Erythroblast (primary cell): ENCODE data around the gene MYO9B.

Experiments
- DNase-seq, 2 experiments: peaks; one replicate each; lab custom pipeline; 2025; lab: John Stamatoyannopoulos, UW
- GATA1 ChIP-seq: IDR thresholded peaks from 2 replicates; pipeline ENCODE4 v1.6.1; 2011; ENCODE audit warnings: low read depth, mild to moderate bottlenecking, control low read depth, low read length, moderate library complexity
- POLR2A ChIP-seq: IDR thresholded peaks from 2 replicates; pipeline ENCODE4 v1.6.1; 2011; ENCODE audit warnings: mild to moderate bottlenecking, low read length

The MYO9B gene

DNA sequence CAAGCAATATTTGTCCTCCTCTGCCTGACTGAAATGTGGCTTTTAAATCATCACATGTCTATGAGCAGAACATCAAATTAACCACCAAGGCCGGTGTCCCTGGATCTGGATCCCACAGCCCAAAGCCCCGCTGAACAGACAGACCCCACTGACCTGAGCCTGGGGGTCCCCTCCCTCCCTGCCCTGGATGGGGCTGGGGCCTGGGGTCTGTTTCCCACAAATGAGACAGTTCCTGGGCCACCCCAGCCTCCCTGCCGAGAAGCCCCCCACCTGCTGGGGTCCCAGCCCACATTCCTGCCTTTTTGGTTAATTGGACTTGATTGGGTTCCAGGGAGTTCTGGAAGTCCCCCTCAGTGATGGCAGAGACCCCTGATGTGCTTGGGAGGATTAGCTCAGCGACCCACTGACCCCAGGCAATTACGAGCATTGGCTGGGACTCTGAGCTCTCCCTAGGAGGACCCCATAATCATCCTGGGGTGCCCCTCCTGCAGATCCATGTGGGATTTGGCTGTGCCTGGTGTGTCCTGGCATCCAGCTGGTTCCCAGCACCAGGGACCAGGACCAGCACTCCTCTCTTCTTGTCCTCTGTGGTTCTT is 29.6 kb upstream of the MYO9B start:
- DNase-seq = no peak
- TF ChIP-seq POLR2A (no peak), GATA1 (no peak)

DNA sequence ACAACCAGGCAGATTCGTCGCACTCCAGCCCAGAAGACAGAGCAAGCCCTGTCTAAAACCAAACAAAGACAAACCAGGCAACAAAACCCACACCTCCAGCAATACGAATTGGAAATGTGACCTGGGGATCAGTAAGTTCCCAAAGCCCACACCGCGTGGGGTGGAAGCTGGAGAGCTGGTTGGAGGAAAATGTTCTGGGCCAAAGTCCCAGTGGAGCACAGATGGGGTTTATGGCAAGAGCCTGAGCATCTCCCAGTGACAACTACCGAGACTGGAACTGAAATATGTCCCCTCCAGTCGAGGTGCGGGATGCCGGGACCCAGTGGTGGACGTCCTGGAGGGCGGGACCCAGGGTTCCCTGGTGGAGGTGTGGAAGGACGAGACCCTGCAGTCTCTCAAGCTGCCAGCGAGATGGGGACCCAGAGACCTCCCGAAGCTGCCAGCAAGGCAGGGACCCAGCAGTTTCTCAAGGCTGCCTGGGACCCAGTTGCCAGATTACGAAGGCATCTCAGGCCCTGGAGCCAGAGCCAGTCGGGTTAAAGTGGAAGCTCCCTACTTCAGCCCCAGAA is 26.6 kb upstream of the MYO9B start:
- no peak for TF ChIP-seq POLR2A
- no peak for TF ChIP-seq GATA1
- no peak for DNase-seq

DNA sequence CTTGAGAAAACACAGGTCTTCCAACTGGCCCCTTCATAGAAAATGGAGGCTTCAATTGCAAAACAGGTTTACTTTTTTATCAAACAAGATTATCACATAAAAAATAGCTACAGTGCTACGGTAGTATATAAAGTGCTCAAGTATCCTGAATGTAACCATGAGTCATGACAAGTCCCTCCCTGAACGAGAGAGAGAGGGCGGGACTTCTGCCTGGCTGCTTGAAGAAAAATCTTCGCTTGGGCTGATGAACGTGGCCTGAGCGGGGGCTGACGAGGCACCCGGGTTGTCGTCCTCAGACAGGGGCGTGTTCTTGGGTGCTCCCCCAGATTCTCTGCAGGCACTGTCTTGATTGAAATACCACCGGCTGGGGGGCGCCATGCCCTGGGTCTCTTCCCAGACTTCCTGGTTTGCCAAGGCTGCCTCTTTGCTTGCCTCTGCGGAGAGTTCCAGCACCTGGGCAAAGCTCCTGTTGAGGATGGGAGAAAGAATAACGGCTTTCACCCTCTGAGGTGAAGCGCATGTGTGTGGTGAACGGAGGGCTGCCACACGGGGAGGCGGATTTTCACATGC is 25.8 kb upstream of the MYO9B start:
- TF ChIP-seq GATA1 (no peak), POLR2A (no peak)

GRCh38 chr19:17052439-17052838 is 23.1 kb upstream of the MYO9B start:
- peak; percentile 19 to 38 for DNase-seq
- no peak for TF ChIP-seq POLR2A
- no peak for TF ChIP-seq GATA1

More for the DNA sequence above, 25.8 kb upstream of the MYO9B start:
- DNase-seq = no peak

DNA sequence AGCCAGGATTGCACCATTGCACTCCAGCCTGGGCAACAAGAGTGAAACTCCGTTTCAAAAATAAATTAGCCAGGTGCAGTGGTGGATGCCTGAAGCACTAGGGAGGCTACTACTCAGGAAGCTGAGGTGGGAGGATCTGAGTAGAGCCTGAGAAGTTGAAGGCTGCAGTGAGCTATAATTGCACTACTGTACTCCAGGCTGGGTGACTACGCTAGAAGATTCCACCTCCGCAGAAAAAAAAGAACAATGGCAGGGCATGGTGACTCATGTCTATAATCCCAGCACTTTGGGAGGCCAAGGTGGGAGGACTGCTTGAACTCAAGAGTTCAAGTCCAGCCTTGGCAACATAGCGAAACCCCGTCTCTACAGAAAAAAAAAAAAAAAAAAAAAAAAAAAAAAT is 20.8 kb upstream of the MYO9B start:
- no peak for DNase-seq
- TF ChIP-seq GATA1 = no peak

- TF ChIP-seq POLR2A (no peak), GATA1 (no peak)
Measured at GRCh38 chr19:17055636-17056035, 19.9 kb upstream of the MYO9B start.

DNA sequence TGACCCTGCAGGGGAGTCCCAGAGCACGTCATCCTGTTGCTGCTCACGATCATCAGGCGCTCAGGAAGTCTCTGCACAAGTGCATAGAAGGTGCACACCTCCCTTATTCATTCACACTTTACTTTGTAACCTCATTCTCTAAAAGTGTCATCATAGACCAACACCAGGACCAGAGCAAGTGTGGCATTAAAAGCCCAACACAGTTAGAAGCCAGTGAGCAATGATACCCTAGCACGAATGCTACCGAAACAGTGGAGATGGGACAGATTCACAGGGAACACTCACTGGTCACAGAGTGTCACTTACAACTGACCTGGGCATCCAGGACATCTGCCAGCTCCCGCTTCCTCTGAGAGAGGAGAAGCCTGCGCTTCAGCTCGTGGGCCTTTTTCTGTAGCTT is 17.3 kb upstream of the MYO9B start:
- TF ChIP-seq GATA1 (no peak), POLR2A (no peak)
- no peak for DNase-seq

More at GRCh38 chr19:17055636-17056035, 19.9 kb upstream of the MYO9B start:
- DNase-seq = no peak

- TF ChIP-seq POLR2A (no peak), GATA1 (no peak)
- DNase-seq = no peak
Measured at GRCh38 chr19:17060802-17061201, 14.8 kb upstream of the MYO9B start.

GRCh38 chr19:17061205-17061604 is 14.4 kb upstream of the MYO9B start:
- DNase-seq = no peak

DNA sequence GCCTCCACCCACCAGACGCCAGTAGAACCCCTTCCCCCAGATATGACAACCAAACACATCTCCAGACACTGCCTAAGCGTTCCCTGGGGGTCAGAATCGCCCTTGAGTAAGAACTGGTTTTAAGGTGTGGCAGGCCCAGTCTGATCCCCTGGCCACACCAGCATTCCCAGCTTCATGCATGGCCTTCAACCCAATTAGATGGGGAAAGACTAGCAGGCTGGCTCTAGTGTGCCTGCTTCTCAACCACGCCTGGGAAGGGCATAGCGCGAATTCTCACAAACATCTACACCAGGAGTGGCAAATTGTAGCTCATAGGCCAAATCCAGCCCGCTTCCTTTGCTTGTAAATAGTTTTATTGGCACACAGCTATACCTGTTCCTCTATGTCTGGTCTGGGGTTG is 13.9 kb upstream of the MYO9B start:
- no peak for TF ChIP-seq POLR2A
- TF ChIP-seq GATA1 = no peak
- DNase-seq = no peak

More at GRCh38 chr19:17061205-17061604, 14.4 kb upstream of the MYO9B start:
- no peak for TF ChIP-seq GATA1

GRCh38 chr19:17063428-17063827 is 12.1 kb upstream of the MYO9B start:
- peak in 1 of 2 experiments; percentile 40 for DNase-seq
- TF ChIP-seq POLR2A = no peak
- no peak for TF ChIP-seq GATA1

GRCh38 chr19:17069193-17069592 is 6.4 kb upstream of the MYO9B start:
- no peak for DNase-seq
- TF ChIP-seq POLR2A (no peak), GATA1 (no peak)

- no peak for TF ChIP-seq POLR2A
- TF ChIP-seq GATA1 = no peak
- DNase-seq = no peak
Measured at GRCh38 chr19:17070421-17070820, 5.2 kb upstream of the MYO9B start.

DNA sequence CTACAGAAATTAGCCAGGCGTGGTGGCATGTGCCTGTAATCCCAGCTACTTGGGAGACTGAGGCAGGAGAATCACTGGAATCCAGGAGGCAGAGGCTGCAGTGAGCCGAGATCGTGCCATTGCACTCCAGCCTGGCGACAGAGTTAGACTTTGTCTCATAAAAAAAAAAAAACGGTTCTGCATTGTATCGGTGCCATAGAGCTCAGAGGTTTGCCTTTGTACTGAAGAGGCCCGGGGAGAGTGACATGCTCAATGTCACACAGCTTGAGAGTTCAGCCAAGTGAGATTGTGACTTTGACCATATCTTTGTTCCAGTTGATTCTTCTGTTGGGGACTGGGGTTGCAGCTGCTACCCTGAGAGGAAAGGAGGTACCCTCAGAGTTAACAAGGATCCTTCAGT is 4.7 kb upstream of the MYO9B start:
- no peak for DNase-seq
- TF ChIP-seq POLR2A (no peak), GATA1 (no peak)
